A673 (cell line): Measurements from ENCODE around the gene PTRH1. TPM values are rescaled to one million over a fixed set of nuclear protein-coding genes. Genes with fewer than 3 reads are reported as not detected.

Experiments
- BruUV-seq: library from RNA; stranded (reverse); fragments of 400-500 nt; replicated peaks from 2 replicates; lab custom pipeline; 2021; lab: Mats Ljungman, UMichigan
- CTCF ChIA-PET: fragments of 300-600 bp; sonication (Branson Sonifier 250); formaldehyde crosslinking; loops from one replicate; lab custom pipeline; 2022; ENCODE audit warnings: antibody characterized with exemption; lab: Charles Lee
- POLR2A ChIA-PET: fragments of 300-600 bp; sonication (Branson Sonifier 250); formaldehyde crosslinking; loops from one replicate; lab custom pipeline; 2022; ENCODE audit warnings: antibody characterized with exemption; ENCODE audit not compliant: low non-redundant PET; lab: Charles Lee
- DNase-seq: peaks from one replicate; pipeline ENCODE4 v3.0.0-alpha.2; 2015; ENCODE audit warnings: low spot score
- H3K27ac ChIP-seq: fragments of 200-600 bp; sonication (generic); 2 replicates; pipeline ENCODE4 v1.5.1; 2016; ENCODE audit warnings: mixed run types, low read depth, mild to moderate bottlenecking, mixed read lengths, antibody characterized with exemption, low read length; ENCODE audit not compliant: poor library complexity, severe bottlenecking
- H3K27me3 ChIP-seq: fragments of 200-600 bp; sonication (generic); replicated peaks from 2 replicates; pipeline ENCODE4 v1.6.1; 2017; ENCODE audit warnings: mixed run types, low read depth, mild to moderate bottlenecking, mixed read lengths, antibody characterized with exemption, low read length; ENCODE audit not compliant: insufficient read depth, poor library complexity
- H3K36me3 ChIP-seq: fragments of 200-600 bp; sonication (generic); 2 replicates; pipeline ENCODE4 v1.6.1; 2016; ENCODE audit warnings: mixed run types, mild to moderate bottlenecking, mixed read lengths, antibody characterized with exemption, low read length; ENCODE audit not compliant: insufficient read depth, poor library complexity, severe bottlenecking
- H3K4me1 ChIP-seq: fragments of 200-600 bp; sonication (generic); 2 replicates; pipeline ENCODE4 v1.6.1; 2017; ENCODE audit warnings: mixed run types, mild to moderate bottlenecking, mixed read lengths, antibody characterized with exemption, low read length; ENCODE audit not compliant: insufficient read depth, poor library complexity, severe bottlenecking
- H3K4me3 ChIP-seq: fragments of 200-600 bp; sonication (generic); 2 replicates; pipeline ENCODE4 v1.5.1; 2016; ENCODE audit warnings: low read depth, mixed run types, mild to moderate bottlenecking, mixed read lengths, low read length; ENCODE audit not compliant: poor library complexity, severe bottlenecking
- H3K9me3 ChIP-seq: fragments of 200-600 bp; sonication (generic); 2 replicates; pipeline ENCODE4 v1.6.1; 2016; ENCODE audit warnings: mixed run types, low read depth, mild to moderate bottlenecking, mixed read lengths, antibody characterized with exemption, low read length; ENCODE audit not compliant: poor library complexity, severe bottlenecking
- EZH2 ChIP-seq: fragments of 200-600 bp; sonication (generic); IDR thresholded peaks from 2 replicates; pipeline ENCODE4 v1.6.1; 2017; ENCODE audit warnings: borderline replicate concordance, low read depth, mild to moderate bottlenecking, mixed read lengths, antibody characterized with exemption, low read length; ENCODE audit not compliant: poor library complexity, severe bottlenecking
- intact Hi-C: fragments of 100-400 bp; cut with micrococcal nuclease; formaldehyde crosslinking; loops from one replicate; pipeline ENCODE4 v1.10.0; 2022; ENCODE audit not compliant: unreplicated experiment
- total RNA-seq: library from RNA; stranded (reverse); gene quantifications from 2 replicates; pipeline ENCODE4 v1.2.3, GENCODE V29; 2021
- TF ChIP-seq, protein P1 (sequence below): fragments of 300-800, 200-600 bp; sonication (generic); conservative IDR thresholded peaks from 2 replicates; pipeline ENCODE4 v1.5.1; 2017; ENCODE audit warnings: low read depth, mild to moderate bottlenecking, antibody characterized with exemption, low read length, moderate library complexity, mixed read lengths

Gene PTRH1
- total RNA-seq, 1 experiment from 2014 or later: 9.3 TPM

DNA sequence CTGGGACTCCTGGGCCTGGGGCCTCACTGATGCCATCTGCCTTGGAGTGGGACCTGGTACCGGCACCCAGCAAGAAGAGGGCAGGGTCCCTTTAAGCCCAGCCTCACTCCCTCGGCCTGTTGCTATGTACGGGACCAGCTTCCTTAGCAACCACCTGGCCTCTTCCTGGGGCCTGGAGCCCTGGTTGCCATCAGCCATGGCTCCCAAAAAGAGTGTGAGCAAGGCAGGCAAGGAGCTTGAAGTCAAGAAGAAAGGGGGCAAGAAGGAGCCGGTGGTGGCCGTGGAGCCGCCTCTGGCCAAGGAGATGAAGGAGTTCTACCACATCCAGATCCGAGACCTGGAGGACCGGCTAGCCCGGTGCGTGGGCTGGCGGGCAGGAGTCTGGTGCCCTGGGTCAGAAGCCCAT, 8.6 kb downstream of the PTRH1 start, which contains the start of gene CFAP157:
Gene CFAP157 (plus strand): TSS at position 153 of the 406 bp plus-strand sequence. CDS start 44 bp downstream, at position 197.
- no peak for DNase-seq
- TF ChIP-seq, protein P1, sequence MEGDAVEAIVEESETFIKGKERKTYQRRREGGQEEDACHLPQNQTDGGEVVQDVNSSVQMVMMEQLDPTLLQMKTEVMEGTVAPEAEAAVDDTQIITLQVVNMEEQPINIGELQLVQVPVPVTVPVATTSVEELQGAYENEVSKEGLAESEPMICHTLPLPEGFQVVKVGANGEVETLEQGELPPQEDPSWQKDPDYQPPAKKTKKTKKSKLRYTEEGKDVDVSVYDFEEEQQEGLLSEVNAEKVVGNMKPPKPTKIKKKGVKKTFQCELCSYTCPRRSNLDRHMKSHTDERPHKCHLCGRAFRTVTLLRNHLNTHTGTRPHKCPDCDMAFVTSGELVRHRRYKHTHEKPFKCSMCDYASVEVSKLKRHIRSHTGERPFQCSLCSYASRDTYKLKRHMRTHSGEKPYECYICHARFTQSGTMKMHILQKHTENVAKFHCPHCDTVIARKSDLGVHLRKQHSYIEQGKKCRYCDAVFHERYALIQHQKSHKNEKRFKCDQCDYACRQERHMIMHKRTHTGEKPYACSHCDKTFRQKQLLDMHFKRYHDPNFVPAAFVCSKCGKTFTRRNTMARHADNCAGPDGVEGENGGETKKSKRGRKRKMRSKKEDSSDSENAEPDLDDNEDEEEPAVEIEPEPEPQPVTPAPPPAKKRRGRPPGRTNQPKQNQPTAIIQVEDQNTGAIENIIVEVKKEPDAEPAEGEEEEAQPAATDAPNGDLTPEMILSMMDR: no peak
- no peak for TF ChIP-seq EZH2
- POLR2A ChIA-PET: interaction anchor here (0.7 kb wide), 1 partner anchor 27 kb away, joined by 3 read pairs; no protein-coding TSS in a partner anchor
- H3K4me3 ChIP-seq: no peak within 1 kb of the TSS
- H3K9me3 ChIP-seq: no peaks in the 10 kb centered on the region
- intact Hi-C loops: no loop called here
- no peaks in the 10 kb centered on the region for H3K36me3 ChIP-seq
- no peaks in the 10 kb centered on the region for H3K27me3 ChIP-seq
- H3K27ac ChIP-seq: no peak within 1 kb of the TSS
- no TSS peak for BruUV-seq
- H3K4me1 ChIP-seq: no peaks in the 10 kb centered on the region
- CTCF ChIA-PET: no interaction called here

DNA sequence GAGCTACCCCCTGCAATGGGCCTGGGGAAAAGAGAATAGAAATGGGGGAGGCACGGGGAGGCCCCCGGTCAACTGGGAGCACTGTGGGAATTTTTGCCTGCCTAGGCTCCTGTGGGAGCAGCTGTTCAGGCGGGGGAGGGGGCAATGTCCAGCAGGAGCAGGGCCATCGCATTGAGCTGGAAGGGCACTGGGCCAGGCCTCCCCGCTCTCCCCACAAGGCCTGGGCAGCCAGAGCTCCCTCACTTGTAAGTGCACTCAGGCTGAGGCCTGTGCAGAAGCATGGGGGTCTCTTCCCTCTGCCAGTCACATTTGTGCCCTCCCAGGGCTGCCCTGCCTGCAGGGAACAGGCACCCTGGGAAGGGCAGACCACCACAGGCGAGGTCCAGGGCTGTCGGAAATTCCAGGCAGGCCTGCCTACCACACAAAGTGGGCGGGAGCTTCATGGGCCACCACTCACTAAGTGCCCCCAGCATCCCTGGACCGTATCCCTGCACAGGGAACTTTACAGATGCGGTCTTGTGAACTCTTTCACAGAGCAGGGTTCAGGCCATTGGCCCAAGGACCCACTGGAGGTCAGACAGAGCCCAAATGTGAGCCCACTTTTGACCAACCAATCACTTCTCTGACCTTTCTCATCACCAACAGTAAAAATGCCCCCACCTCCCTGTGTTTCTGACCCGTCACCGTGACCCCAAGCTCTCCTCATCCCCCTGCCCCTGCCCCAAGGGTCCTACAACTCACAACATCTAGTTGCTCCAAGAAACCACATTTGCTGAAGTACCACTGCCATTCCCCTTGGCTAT, 9.7 kb downstream of the PTRH1 start:
- CTCF ChIA-PET: no interaction called here
- POLR2A ChIA-PET: interaction anchor here (0.7 kb wide), 1 partner anchor 26 kb away, joined by 3 read pairs; no protein-coding TSS in a partner anchor

DNA sequence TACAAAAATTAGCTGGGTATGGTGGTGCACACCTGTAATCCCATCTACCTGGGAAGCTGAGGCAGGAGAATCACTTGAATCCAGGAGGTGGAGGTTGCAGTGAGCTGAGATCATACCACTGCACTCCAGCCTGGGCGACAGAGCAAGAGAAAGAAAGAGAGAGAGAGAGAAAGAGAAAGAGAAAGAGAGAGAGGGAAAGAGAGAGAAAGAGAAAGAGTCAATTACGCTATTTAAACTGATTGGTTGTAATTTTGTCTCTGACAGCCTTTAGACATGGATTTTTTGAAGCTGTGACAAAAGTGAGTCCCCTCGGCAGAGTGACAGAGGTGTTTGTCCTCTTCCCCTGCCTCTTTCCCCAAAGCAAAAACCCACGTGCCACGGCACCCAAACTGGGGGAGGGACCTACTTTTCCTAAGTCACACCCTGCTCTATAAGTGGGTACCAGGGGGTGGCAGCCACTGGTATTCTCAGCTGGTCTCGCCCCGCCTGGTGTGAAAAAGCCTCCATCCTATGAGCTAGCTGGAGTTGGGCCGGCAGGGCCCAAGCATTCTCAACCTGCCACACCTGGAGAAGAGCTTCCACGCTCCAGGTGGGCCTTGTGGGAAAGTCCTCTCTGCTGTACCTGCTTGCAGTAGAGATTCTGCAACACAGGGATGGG, 12.0 kb downstream of the PTRH1 start:
- Histone ChIP-seq H3K27me3 (no peaks in the 10 kb centered on the region), H3K4me3 (no peak overlapping the region), H3K36me3 (no peaks in the 10 kb centered on the region), H3K27ac (no peak overlapping the region), H3K9me3 (no peaks in the 10 kb centered on the region), H3K4me1 (no peaks in the 10 kb centered on the region)
- TF ChIP-seq EZH2: no peak
- BruUV-seq: no TSS peak
- DNase-seq: no peak
- intact Hi-C loops: no loop called here
- POLR2A ChIA-PET: no interaction called here
- CTCF ChIA-PET: no interaction called here

More for the DNA sequence above, 9.7 kb downstream of the PTRH1 start:
- TF ChIP-seq EZH2: no peak
- TF ChIP-seq, protein P1: no peak
- DNase-seq: no peak
- no TSS peak for BruUV-seq
- Histone ChIP-seq H3K4me3 (no peak overlapping the region), H3K9me3 (no peaks in the 10 kb centered on the region), H3K4me1 (no peaks in the 10 kb centered on the region), H3K27me3 (no peaks in the 10 kb centered on the region), H3K27ac (no peak overlapping the region), H3K36me3 (no peaks in the 10 kb centered on the region)
- intact Hi-C loops: no loop called here
